ENCODE results near the gene LRRC41.
"Not testable (repeated sequence)": the region's sequence is repeated elsewhere in the genome, so short reads cannot be mapped to it uniquely, and the experiment has no call there.

LRRC41 gene, protein sequence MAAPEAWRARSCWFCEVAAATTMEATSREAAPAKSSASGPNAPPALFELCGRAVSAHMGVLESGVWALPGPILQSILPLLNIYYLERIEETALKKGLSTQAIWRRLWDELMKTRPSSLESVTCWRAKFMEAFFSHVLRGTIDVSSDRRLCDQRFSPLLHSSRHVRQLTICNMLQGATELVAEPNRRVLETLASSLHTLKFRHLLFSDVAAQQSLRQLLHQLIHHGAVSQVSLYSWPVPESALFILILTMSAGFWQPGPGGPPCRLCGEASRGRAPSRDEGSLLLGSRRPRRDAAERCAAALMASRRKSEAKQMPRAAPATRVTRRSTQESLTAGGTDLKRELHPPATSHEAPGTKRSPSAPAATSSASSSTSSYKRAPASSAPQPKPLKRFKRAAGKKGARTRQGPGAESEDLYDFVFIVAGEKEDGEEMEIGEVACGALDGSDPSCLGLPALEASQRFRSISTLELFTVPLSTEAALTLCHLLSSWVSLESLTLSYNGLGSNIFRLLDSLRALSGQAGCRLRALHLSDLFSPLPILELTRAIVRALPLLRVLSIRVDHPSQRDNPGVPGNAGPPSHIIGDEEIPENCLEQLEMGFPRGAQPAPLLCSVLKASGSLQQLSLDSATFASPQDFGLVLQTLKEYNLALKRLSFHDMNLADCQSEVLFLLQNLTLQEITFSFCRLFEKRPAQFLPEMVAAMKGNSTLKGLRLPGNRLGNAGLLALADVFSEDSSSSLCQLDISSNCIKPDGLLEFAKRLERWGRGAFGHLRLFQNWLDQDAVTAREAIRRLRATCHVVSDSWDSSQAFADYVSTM

GRCh38 chr1:46303038-46303871 lies at the start of gene LRRC41, which contains the start of gene UQCRH:
TSS of gene LRRC41 (minus strand) at chr1:46303616. CDS start at chr1:46303322, 294 bp downstream.
TSS of gene UQCRH (plus strand) at chr1:46303698. CDS start at chr1:46303767, 69 bp downstream.
- DNase-seq: peak; percentile 95

DNA sequence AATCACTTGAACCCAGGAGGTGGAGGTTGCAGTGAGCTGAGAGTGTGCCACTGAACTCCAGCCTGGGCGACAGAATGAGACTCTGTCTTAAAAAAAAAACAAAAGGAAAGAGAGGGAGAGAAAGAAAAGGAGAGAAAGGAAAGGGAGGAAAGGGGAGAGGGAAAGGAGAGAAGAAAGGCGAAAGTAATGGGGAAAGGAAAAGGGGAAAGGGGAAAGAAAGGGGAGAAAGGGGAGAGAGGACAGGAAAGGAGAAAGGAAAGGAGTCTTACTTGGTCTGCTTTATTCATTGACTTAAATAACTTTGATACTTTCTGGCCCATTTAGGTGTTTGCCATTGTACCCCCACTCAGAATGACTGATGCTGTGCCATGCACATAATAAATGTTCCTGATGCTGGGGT lies 48.9 kb upstream of the LRRC41 start:
- DNase-seq: no peak

GRCh38 chr1:46345281-46345680 lies 41.9 kb upstream of the LRRC41 start:
- no peak for DNase-seq

DNA sequence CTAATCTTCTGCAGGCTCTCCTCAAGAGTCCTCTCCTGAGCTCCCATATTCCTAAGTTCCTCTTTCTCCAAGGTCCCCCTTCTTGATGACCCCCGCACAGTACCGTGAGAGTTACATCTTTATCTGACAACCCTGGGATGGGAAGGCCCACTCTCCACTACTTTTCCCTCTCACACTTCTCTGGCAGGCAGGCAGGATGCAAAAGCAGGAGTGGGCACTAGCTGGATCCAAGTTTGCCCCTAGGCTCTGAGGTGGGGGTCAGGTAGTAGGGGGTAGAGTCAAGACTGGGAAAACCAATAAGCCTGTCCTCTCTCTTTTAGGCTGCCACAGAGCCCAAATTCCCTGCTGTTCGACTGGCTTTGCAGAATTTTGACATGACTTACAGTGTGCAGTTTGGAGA lies 41.1 kb upstream of the LRRC41 start:
- DNase-seq: no peak

- DNase-seq: no peak
These were observed 40.3 kb upstream of the LRRC41 start for GRCh38 chr1:46343705-46344104.

GRCh38 chr1:46343351-46343695 lies 39.9 kb upstream of the LRRC41 start:
- no peak for DNase-seq

DNA sequence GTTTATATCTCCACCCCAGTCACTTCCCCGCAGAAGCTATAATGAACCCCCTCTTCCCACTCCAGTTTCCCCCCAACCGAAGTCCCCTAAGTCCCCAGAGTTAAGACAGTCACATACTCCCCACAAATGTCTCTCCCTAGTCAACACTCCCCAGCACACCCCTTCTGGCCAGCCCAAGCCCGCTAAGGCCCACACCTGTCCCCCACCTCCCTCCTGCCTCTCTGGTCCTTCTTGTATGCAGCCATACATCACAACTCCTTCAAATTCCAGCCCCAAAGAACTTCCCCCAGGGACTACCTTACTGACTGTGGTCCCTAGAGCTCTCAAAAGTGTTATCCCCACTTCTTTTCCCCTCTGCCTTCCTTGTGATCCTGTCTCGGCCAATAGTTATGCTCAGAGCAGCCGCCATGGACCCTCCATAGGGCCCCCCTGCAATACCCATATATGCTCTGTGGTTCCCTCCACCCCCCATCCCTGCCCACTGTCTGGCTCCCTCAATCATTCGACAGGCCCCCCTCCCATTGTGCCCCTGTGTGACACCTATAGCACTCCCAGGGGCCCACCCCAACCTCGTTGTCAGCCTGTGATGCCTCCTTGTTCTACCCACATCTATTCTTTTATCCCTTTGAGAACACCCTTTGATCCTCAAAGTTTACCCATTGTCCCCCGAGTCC lies 39.4 kb upstream of the LRRC41 start:
- no peak for DNase-seq

- DNase-seq: no peak
These were observed 38.8 kb upstream of the LRRC41 start for GRCh38 chr1:46342084-46342656.

DNA sequence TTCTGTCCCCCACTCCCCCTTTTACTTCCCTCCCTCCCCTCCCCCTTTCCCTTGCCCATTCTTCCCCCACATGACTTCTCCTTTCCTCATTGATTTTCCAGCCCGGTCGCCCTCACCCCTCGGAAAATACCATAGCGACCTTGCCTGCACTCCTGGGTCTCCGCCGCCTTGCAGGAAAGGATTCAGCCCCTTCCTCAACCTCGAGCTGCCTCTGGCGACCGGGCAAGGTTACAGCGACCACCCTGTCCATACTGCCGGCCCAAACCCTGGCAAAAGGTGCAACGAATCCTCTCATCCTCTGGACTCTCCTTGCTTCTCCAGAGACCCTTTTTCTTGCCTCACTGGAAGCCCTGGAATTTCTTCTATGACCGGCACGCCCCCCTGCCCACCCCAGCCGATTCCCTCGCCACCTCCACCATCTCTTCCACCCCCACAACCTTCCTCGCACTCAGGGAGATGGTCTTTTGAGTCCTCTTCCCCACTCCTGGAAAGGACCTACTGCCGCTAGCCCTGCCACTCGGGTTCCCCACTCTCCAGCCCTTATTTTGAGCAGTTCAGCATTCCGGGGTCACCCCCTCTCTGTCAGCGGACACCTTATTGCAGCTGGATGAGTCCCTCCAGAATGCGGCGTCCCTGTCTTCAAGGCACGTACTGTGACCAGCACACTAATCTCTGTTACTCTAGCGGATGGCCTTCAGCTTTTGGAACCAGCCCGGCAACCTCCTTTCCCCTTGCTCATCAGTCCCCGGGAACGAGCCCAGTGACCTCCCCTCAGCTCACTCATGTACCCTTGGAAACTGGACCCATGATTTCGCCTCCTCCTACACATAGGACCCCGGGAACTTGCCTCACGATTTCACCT lies 38.0 kb upstream of the LRRC41 start:
- DNase-seq: peak; percentile 30

DNA sequence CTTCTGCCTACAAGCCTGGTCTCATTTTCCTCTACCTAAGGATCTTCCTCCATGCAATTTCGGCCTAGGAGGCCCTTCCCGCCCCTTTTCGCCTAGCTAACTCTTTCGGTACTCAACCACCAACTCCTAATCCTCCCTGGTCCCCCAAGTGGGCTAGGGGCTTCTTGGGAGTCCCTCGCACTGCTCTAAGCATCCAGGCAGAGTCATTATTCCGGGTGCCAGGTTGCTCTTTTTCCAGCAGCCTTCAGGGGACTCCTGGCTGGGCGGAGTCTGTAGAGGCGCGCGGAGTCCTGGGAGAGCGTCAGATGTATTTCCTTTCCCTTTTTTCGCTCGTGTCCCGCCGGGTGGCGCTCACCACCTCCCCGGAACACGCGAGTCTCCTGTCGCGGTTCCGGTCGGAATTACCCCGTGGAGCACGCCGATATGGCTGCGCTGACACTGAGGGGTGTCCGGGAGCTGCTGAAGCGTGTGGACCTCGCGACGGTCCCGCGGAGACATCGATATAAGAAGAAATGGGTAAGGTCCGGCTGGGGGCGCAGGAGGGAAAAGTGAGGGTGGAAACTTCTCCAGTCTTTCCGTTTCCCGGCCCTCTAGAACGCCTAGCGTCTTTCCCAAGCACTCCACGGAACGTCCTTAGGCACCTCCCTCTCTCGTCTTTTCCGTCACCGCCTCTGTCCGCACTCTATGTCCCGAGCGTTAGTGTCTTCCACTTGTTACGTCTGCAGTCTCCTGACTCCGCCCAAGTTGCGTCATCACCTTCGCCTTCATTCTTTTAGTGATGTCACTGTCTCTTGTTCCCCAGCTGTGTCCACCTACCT lies 37.2 kb upstream of the LRRC41 start, which contains the start of gene NSUN4:
Gene NSUN4, plus strand, starts transcription at position 404 of the 818 bp plus-strand sequence. Its CDS starts 20 bp downstream, at position 424.
- peak; percentile 95 for DNase-seq

DNA sequence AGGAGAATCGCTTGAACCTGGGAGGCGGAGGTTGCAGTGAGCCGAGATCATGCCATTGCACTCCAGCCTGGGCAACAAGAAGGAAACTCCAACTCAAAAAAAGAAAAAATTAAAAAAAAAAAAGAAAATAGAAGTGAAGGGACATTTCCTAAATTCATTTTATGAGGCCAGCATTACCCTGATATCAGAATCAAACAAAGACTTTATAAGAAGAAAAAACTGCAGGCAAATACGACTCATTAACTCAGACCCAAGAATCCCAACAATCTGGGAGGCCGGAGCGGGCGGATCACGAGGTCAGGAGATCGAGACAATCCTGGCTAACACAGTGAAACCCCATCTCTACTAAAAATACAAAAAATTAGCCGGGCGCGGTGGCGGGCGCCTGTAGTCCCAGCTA lies 34.0 kb upstream of the LRRC41 start:
- not testable (repeated sequence) for DNase-seq

DNA sequence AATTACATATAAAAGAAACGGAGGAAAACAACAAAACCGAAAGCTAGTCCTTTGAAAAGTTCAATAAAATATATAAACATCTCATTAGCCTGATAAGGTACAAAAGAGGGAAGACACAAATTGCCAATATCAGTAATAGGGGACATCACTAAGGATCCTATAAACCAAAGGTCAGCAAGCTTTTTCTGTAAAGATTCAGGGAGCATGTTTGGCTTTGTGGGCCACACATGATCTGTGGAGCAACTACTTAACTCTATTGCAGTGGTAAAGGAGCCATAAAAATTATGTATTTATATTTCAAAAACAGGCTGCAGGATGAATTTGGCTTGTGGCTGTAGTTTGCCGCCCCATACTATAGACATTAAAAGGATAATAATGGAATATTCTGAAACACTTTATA lies 31.7 kb upstream of the LRRC41 start:
- no peak for DNase-seq

DNA sequence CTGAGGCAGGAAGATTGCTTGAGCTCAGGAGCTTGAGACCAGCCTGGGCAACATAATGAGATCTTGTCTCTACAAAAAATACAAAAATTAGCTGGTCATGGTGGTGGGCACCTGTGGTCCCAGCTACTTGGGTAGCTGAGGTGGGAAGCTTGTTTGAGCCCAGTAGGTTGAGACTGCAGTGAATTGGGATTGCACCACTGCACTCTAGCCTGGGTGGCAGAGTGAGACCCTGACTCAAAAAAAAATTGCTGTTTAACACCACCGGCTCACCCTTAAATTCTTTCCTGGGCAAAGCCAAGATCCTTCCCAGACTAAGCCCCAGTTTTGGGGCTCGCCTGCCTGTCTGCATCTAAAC lies 30.6 kb upstream of the LRRC41 start:
- DNase-seq: no peak

GRCh38 chr1:46333300-46334029 lies 30.0 kb upstream of the LRRC41 start:
- no peak for DNase-seq

DNA sequence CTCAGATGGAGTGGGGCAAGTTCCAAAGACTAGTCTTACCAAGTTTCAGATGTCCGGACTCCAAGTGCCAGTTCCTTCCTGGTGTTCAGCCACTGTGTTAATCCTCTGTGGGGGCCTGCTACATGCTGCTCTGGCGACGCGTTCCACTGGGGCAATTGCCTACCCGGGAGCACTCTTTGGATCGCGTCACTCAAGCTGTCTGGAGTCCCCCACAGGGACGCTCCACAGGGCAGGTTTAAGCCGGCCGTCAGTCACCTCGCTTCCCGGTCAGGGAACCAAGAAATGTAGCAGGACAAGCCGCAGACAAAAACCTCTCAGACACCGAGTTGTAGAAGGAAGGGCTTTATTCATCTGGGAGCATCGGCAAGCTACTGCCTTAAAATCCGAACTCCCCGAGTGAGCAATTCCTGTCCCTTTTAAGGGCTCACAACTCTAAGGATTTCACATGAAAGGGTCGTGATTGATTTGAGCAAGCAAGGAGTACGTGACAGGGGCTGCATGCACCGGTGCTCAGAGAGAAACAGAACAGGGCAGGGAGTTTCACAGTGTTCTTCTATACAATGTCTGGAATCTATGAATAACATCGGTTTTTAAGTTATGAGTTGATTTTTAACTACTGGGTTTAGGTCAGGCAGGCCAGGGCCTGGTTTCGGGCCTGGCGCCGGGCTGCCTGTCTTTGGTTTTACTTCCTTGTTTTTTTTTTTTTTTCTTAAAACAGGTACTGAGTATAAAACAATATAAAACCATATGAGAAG lies 28.5 kb upstream of the LRRC41 start:
- DNase-seq: not testable (repeated sequence)

DNA sequence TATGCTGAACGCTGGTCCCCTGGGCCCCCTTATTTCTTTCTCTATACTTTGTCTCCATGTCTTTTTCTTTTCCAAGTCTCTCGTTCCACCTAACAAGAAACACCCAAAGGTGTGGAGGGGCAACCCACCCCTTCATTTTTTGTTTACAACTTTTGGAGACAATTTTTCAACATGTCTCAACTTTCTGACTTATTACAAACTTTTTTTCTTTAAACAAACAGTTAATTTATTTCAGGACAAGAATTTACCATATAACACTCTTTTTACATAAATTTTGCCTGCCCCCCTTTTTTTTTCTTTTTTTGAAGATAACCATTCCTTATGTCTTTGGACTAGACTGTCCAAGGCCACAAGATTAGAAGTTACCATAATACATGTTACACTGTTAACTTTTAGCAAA lies 27.0 kb upstream of the LRRC41 start:
- not testable (repeated sequence) for DNase-seq

DNA sequence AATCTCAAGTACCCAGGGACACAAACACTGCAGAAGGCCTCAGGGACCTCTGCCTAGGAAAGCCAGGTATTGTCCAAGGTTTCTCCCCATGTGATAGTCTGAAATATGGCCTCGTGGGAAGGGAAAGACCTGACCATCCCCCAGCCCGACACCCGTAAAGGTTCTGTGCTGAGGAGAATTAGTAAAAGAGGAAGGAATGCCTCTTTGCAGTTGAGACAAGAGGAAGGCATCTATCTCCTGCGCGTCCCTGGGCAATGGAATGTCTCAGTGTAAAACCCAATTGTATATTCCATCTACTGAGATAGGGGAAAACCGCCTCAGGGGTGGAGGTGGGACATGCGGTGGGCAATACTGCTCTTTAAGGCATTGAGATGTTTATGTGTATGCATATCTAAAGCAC lies 26.4 kb upstream of the LRRC41 start:
- not testable (repeated sequence) for DNase-seq

- DNase-seq: not testable (repeated sequence)
These were observed 24.8 kb upstream of the LRRC41 start for GRCh38 chr1:46328182-46328581.

All from left hindlimb (tissue), 1 donor.